IMR-90 (cell line): ENCODE measurements around the gene ZBTB40. TPM values are rescaled to one million over a fixed set of nuclear protein-coding genes. Genes with fewer than 3 reads are reported as not detected.

Experiments used
- ATAC-seq: fragments of 200-7000 bp; cut with Tn5 transposase; 2 replicates; pipeline ENCODE4 v1.9.1; 2020; ENCODE audit warnings: low read depth, mild to moderate bottlenecking, moderate library complexity
- BruUV-seq: library from RNA; stranded (reverse); fragments of 400-500 nt; replicated peaks from 2 replicates; lab custom pipeline; 2021; lab: Mats Ljungman, UMichigan
- CTCF ChIA-PET: fragments of 300-600 bp; formaldehyde crosslinking; extraction: SDS; loops from one replicate; lab custom pipeline; 2021; ENCODE audit warnings: antibody characterized with exemption; lab: Yijun Ruan, JAX
- POLR2A ChIA-PET: fragments of 300-600 bp; sonication (Branson Sonifier 250); formaldehyde crosslinking; loops from one replicate; lab custom pipeline; 2022; ENCODE audit warnings: antibody characterized with exemption; ENCODE audit not compliant: unreplicated experiment; lab: Charles Lee
- DNase-seq: peaks from one replicate; pipeline ENCODE4 v3.0.0; 2013
- H2AFZ ChIP-seq: replicated peaks from 2 replicates; pipeline ENCODE3; 2013; ENCODE audit warnings: low read length, mild to moderate bottlenecking; ENCODE audit not compliant: poor library complexity
- H2AK5ac ChIP-seq: 2 replicates; pipeline ENCODE4 v1.6.1; 2013; ENCODE audit warnings: low read depth, low read length, inconsistent platforms
- H2AK9ac ChIP-seq: replicated peaks from 2 replicates; pipeline ENCODE3; 2013; ENCODE audit warnings: mild to moderate bottlenecking, low read depth, low read length, moderate library complexity; ENCODE audit not compliant: poor library complexity
- H2BK120ac ChIP-seq: 2 replicates; pipeline ENCODE4 v1.6.1; 2013; ENCODE audit warnings: low read depth, low read length, inconsistent platforms
- H2BK15ac ChIP-seq: 3 replicates; pipeline ENCODE4 v1.6.1; 2013; ENCODE audit warnings: low read depth, low read length, inconsistent platforms
- H2BK20ac ChIP-seq: 2 replicates; pipeline ENCODE4 v1.6.1; 2013; ENCODE audit warnings: low read depth, mild to moderate bottlenecking, inconsistent platforms, low read length, moderate library complexity
- H2BK5ac ChIP-seq: 2 replicates; pipeline ENCODE4 v1.6.1; 2013; ENCODE audit warnings: mild to moderate bottlenecking, low read depth, low read length, inconsistent platforms; ENCODE audit not compliant: poor library complexity, severe bottlenecking
- H3K14ac ChIP-seq: replicated peaks from 2 replicates; pipeline ENCODE4 v1.6.1; 2013; ENCODE audit warnings: low read depth, low read length, inconsistent platforms
- H3K18ac ChIP-seq: 2 replicates; pipeline ENCODE4 v1.6.1; 2013; ENCODE audit warnings: low read depth, low read length, control low read depth
- H3K23ac ChIP-seq: 2 replicates; pipeline ENCODE4 v1.6.1; 2013; ENCODE audit warnings: low read depth, low read length, inconsistent platforms
- H3K27ac ChIP-seq: 2 replicates; pipeline ENCODE4 v1.5.1; 2013; ENCODE audit warnings: mild to moderate bottlenecking, control low read depth, low read length; ENCODE audit not compliant: insufficient read depth
- H3K27me3 ChIP-seq: 2 replicates; pipeline ENCODE4 v1.6.1; 2013; ENCODE audit warnings: low read length; ENCODE audit not compliant: control insufficient read depth, insufficient read depth
- H3K36me3 ChIP-seq: 2 replicates; pipeline ENCODE4 v1.6.1; 2013; ENCODE audit warnings: low read length, mixed read lengths; ENCODE audit not compliant: control insufficient read depth, insufficient read depth
- H3K4ac ChIP-seq: 2 replicates; pipeline ENCODE4 v1.6.1; 2013; ENCODE audit warnings: low read depth, low read length, inconsistent platforms
- H3K4me1 ChIP-seq: 2 replicates; pipeline ENCODE4 v1.6.1; 2013; ENCODE audit warnings: low read length, mixed read lengths; ENCODE audit not compliant: control insufficient read depth, insufficient read depth
- H3K4me2 ChIP-seq: 2 replicates; pipeline ENCODE4 v1.6.1; 2013; ENCODE audit warnings: low read depth, mild to moderate bottlenecking, control low read depth, low read length, moderate library complexity
- H3K4me3 ChIP-seq: 2 replicates; pipeline ENCODE4 v1.5.1; 2013; ENCODE audit warnings: low read depth, mild to moderate bottlenecking, control low read depth, low read length, moderate library complexity; ENCODE audit not compliant: insufficient read depth
- H3K56ac ChIP-seq: 2 replicates; pipeline ENCODE4 v1.6.1; 2013; ENCODE audit warnings: low read length, inconsistent platforms; ENCODE audit not compliant: insufficient read depth; ENCODE audit errors: extremely low read depth
- H3K79me1 ChIP-seq, 2 experiments: 2 replicates each; pipeline ENCODE4 v1.6.1; 2013; ENCODE audit warnings: low read length in 2 of 2, inconsistent platforms in 1 of 2, low read depth in 1 of 2
- H3K9ac ChIP-seq: 2 replicates; pipeline ENCODE4 v1.6.1; 2013; ENCODE audit warnings: low read depth, low read length, control low read depth
- H3K9me1 ChIP-seq: 2 replicates; pipeline ENCODE4 v1.6.1; 2013; ENCODE audit warnings: low read length, inconsistent platforms; ENCODE audit not compliant: insufficient read depth
- H3K9me3 ChIP-seq: 2 replicates; pipeline ENCODE4 v1.6.1; 2013; ENCODE audit warnings: low read length; ENCODE audit not compliant: control insufficient read depth, insufficient read depth
- H4K20me1 ChIP-seq: 2 replicates; pipeline ENCODE4 v1.6.1; 2013; ENCODE audit warnings: low read length, inconsistent platforms; ENCODE audit not compliant: insufficient read depth
- H4K5ac ChIP-seq: 2 replicates; pipeline ENCODE4 v1.6.1; 2013; ENCODE audit warnings: mild to moderate bottlenecking, low read depth, low read length, control low read depth
- H4K8ac ChIP-seq, 2 experiments: 2 replicates each; pipeline ENCODE4 v1.6.1; 2013; ENCODE audit warnings: low read depth in 2 of 2, low read length in 2 of 2, control low read depth in 1 of 2, inconsistent platforms in 1 of 2
- H4K91ac ChIP-seq: 2 replicates; pipeline ENCODE4 v1.6.1; 2013; ENCODE audit warnings: low read depth, low read length, inconsistent platforms; ENCODE audit not compliant: insufficient read depth
- BHLHE40 ChIP-seq: fragments of 150-350 bp; IDR thresholded peaks from 2 replicates; pipeline ENCODE4 v1.6.1; 2016; ENCODE audit warnings: mild to moderate bottlenecking, low read depth, low read length
- CEBPB ChIP-seq: IDR thresholded peaks from 2 replicates; pipeline ENCODE4 v1.6.1; 2012; ENCODE audit warnings: low read depth, low read length, improper control_type of control experiment
- CHD1 ChIP-seq: IDR thresholded peaks from 2 replicates; pipeline ENCODE4 v1.6.1; 2012; ENCODE audit warnings: low read depth, low read length, improper control_type of control experiment
- CTCF ChIP-seq: conservative IDR thresholded peaks from 2 replicates; pipeline ENCODE4 v1.5.1; 2012; ENCODE audit warnings: mild to moderate bottlenecking, low read depth, low read length, improper control_type of control experiment
- ELK1 ChIP-seq: fragments of 150-350 bp; IDR thresholded peaks from 2 replicates; pipeline ENCODE4 v1.6.1; 2016; ENCODE audit warnings: low read depth, mild to moderate bottlenecking, low read length, moderate library complexity, borderline replicate concordance
- FOS ChIP-seq: fragments of 150-350 bp; IDR thresholded peaks from 2 replicates; pipeline ENCODE4 v1.6.1; 2016; ENCODE audit warnings: low read depth, low read length
- MAZ ChIP-seq: IDR thresholded peaks from 2 replicates; pipeline ENCODE4 v1.6.1; 2012; ENCODE audit warnings: low read depth, mild to moderate bottlenecking, low read length, improper control_type of control experiment, moderate library complexity, borderline replicate concordance
- MXI1 ChIP-seq: IDR thresholded peaks from 2 replicates; pipeline ENCODE4 v1.6.1; 2012; ENCODE audit warnings: low read depth, mild to moderate bottlenecking, low read length, moderate library complexity, borderline replicate concordance
- NFE2L2 ChIP-seq: fragments of 150-350 bp; IDR thresholded peaks from 2 replicates; pipeline ENCODE4 v1.6.1; 2016; ENCODE audit warnings: low read depth, mild to moderate bottlenecking, low read length
- RCOR1 ChIP-seq: IDR thresholded peaks from 2 replicates; pipeline ENCODE4 v1.6.1; 2012; ENCODE audit warnings: mild to moderate bottlenecking, low read length, improper control_type of control experiment; ENCODE audit not compliant: insufficient replicate concordance
- RFX5 ChIP-seq: IDR thresholded peaks from 2 replicates; pipeline ENCODE4 v1.8.0; 2012; ENCODE audit warnings: low read depth, mild to moderate bottlenecking, low read length, moderate library complexity
- SMC3 ChIP-seq: fragments of 150-350 bp; IDR thresholded peaks from 2 replicates; pipeline ENCODE4 v1.6.1; 2016; ENCODE audit warnings: low read depth, mild to moderate bottlenecking, antibody characterized with exemption, low read length, moderate library complexity
- WGBS, 2 experiments: methylation state at CpG; one replicate each; pipeline versions ENCODE4 v1.1.5 to v1.1.7; 2013; ENCODE audit warnings: missing lambda C conversion rate in 2 of 2; ENCODE audit not compliant: insufficient read length in 1 of 2; ENCODE audit errors: extremely low coverage in 2 of 2; 5-methylcytosine and 5-hydroxymethylcytosine counted together
- dilution Hi-C: fragments of 300-500 bp; cut with HindIII; formaldehyde crosslinking; loops from one replicate; pipeline ENCODE4 v1.14.3; 2018; ENCODE audit warnings: low sequenced_read_pairs; ENCODE audit not compliant: unreplicated experiment
- in situ Hi-C: fragments of 300-500 bp; cut with MboI; formaldehyde crosslinking; loops from 3 replicates; pipeline ENCODE4 v1.14.3; 2019; ENCODE audit warnings: low sequenced_read_pairs, inconsistent platforms, mixed read lengths
- intact Hi-C: fragments of 100-400 bp; cut with micrococcal nuclease; formaldehyde crosslinking; loops from 2 replicates; pipeline ENCODE4 v1.10.0; 2022
- polyA plus RNA-seq, 3 experiments: library from polyadenylated mRNA; depleted of rRNA; stranded (reverse); fragments of >200 nt; gene quantifications; 2 replicates each; pipeline ENCODE4 v1.2.3, GENCODE V29; 2012; ENCODE audit warnings: low replicate concordance in 1 of 3
- total RNA-seq: library from RNA; depleted of rRNA; stranded (reverse); fragments of >200 nt; gene quantifications from 2 replicates; pipeline ENCODE4 v1.2.3, GENCODE V29; 2012

ZBTB40 gene
- total and polyA plus RNA-seq, 2 of the 4 experiments (the other 2 are of a cell fraction) = 6.0 to 9.7 TPM

GRCh38 chr1:22416555-22417454 lies 34.8 kb upstream of the ZBTB40 start (continued):
- TF ChIP-seq MXI1 (no peak), SMC3 (peak; percentile 86)

GRCh38 chr1:22417466-22417865 lies 34.2 kb upstream of the ZBTB40 start:
- Histone ChIP-seq H2AK9ac (no peak overlapping the region), H3K9ac (no peak overlapping the region), H2BK15ac (no peak overlapping the region), H3K9me1 (0 out of 2 replicates have a peak, but pooled peaks cover 2% of the 10 kb centered on the region), H3K56ac (no peak overlapping the region), H3K4me2 (no peak overlapping the region), H3K36me3 (no peaks in the 10 kb centered on the region), H3K4me3 (no peak overlapping the region), H3K79me1 (no peaks in the 10 kb centered on the region), H2AK5ac (no peak overlapping the region), H4K91ac (no peak overlapping the region), H4K5ac (no peak overlapping the region), H4K20me1 (no peaks in the 10 kb centered on the region; the same call in 1 of the 2 replicates), H3K27me3 (peaks cover 17% of the 10 kb centered on the region), H3K9me3 (no peaks in the 10 kb centered on the region), H3K18ac (no peak overlapping the region), H3K23ac (no peak overlapping the region), H3K4ac (no peak overlapping the region), H3K27ac (no peak overlapping the region), H4K8ac (no peak overlapping the region), H3K14ac (no peak overlapping the region), H2BK5ac (no peak overlapping the region), H3K4me1 (peaks cover 18% of the 10 kb centered on the region), H2AFZ (no peak overlapping the region), H2BK20ac (no peak overlapping the region), H2BK120ac (no peak overlapping the region)
- no peak for DNase-seq
- ATAC-seq = no peak
- ChIA-PET CTCF (no interaction called here), POLR2A (no interaction called here)
- BruUV-seq = no TSS peak
- in situ Hi-C loops = loop anchor here (5.0 kb wide), 2 partner anchors 230 to 310 kb away; no protein-coding TSS in a partner anchor
- intact Hi-C loops = loop anchor here (10.0 kb wide), 1 partner anchor 393 kb away; no protein-coding TSS in a partner anchor
- 100% methylated on average over 2 of the region's 12 CpGs; no CpG with 5 or more reads in 1 of the 2 experiments for WGBS, 2 experiments
- dilution Hi-C loops = no loop called here
- no peak for TF ChIP-seq RCOR1
- TF ChIP-seq NFE2L2 = no peak
- TF ChIP-seq CHD1 = no peak
- no peak for TF ChIP-seq MXI1
- no peak for TF ChIP-seq FOS
- TF ChIP-seq MAZ = no peak
- TF ChIP-seq RFX5 = no peak
- TF ChIP-seq SMC3 = no peak
- no peak for TF ChIP-seq ELK1
- TF ChIP-seq CEBPB = no peak
- no peak for TF ChIP-seq BHLHE40
- no peak for TF ChIP-seq CTCF
